ENCODE results near the gene ALK. TPM values are rescaled to one million over a fixed set of nuclear protein-coding genes. Genes with fewer than 3 reads are reported as not detected.

Gene ALK
- total RNA-seq, 1 donor from 2014 or later, result under 0.01 TPM

DNA sequence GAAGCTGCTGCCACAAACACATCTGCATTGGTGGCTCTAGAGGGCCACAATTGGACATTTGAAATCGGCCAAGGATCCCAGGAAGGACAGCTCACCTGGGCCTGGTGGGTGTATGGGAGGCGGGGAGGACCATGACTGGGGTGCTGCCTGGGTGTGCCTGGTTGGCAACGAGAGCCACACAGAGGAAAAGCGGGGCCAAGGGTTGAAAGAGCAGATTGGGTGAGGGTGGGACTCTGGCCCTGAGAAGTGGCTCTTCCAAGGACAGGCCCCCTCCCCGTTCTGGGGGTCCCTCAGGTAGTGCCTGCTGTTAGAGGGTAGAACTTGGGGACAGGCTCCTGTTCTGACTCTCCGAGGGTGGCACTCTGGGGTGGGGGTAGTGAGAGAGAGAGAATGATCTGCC, 703.3 kb downstream of the ALK start:
- H3K4me3 ChIP-seq (ENCODE audit: low read depth, low read length), result no peak overlapping the region
- DNase-seq (ENCODE audit: low read depth), result no peak
- TF ChIP-seq, protein P1, sequence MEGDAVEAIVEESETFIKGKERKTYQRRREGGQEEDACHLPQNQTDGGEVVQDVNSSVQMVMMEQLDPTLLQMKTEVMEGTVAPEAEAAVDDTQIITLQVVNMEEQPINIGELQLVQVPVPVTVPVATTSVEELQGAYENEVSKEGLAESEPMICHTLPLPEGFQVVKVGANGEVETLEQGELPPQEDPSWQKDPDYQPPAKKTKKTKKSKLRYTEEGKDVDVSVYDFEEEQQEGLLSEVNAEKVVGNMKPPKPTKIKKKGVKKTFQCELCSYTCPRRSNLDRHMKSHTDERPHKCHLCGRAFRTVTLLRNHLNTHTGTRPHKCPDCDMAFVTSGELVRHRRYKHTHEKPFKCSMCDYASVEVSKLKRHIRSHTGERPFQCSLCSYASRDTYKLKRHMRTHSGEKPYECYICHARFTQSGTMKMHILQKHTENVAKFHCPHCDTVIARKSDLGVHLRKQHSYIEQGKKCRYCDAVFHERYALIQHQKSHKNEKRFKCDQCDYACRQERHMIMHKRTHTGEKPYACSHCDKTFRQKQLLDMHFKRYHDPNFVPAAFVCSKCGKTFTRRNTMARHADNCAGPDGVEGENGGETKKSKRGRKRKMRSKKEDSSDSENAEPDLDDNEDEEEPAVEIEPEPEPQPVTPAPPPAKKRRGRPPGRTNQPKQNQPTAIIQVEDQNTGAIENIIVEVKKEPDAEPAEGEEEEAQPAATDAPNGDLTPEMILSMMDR (conservative IDR thresholded peaks at IDR 0.05; ENCODE audit: low read depth, low read length), result no peak

DNA sequence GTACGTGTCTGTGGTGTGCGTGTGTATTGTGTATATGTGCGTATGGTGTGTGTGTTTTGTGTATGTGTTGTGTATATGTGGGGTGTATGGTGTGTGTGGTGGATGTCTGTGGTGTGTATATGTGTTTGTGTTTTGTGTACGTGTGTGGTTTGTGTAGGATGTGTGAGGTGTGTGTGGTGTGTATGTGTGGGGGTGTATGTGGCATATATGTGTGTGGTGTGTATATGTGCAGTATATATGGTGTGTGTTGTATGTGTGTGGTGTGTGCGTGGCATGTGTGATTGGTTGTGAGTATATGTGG, 704.8 kb downstream of the ALK start:
- DNase-seq (ENCODE audit: low read depth), result no peak
- no peak overlapping the region for H3K4me3 ChIP-seq (ENCODE audit: low read depth, low read length)
- TF ChIP-seq, protein P1 (conservative IDR thresholded peaks at IDR 0.05; ENCODE audit: low read depth, low read length), result no peak

DNA sequence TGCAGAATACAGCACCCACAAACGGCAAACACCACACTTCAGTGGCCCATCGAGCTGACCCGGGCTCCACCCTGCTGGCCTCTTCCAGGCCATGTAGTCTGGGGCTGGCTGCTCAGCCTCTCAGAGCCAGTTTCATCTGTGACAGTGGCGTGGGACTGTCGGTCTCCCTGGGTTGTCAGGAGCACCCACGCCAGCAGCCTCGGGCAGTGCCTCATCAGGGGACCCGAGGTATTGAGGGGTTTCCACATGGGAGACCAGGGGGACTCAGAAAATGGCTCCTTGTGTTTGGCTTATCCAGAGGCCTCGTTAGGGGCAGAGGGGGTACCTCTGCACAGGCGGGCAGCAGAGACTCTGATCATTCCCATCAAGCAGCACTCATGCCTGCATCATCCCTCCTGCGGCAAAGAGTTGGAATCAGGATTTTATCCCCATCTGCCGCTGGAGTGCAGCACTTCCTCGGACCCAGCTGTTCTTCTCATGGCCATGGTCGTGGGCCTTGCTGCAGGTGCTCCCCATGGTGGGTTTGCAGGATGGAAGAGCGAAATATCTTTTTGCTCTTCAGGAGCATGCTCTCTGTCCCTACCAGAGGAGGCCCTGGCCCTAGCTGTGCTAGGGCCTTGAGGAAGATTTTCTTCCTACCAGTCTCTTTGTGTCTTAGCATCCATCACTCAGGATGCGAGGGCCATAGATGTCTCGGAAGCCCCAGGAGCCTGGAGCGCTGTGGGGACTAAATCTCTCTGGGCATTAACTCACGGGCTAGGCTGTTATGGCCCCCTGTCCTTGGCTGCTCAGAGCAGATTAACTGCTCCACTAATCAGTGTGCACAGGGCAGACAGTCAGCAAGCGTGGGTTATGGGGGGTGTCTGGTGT, 705.4 kb downstream of the ALK start:
- TF ChIP-seq, protein P1 (conservative IDR thresholded peaks at IDR 0.05; ENCODE audit: low read depth, low read length), result no peak
- no peak overlapping the region for H3K4me3 ChIP-seq (ENCODE audit: low read depth, low read length)
- DNase-seq (ENCODE audit: low read depth), result no peak

DNA sequence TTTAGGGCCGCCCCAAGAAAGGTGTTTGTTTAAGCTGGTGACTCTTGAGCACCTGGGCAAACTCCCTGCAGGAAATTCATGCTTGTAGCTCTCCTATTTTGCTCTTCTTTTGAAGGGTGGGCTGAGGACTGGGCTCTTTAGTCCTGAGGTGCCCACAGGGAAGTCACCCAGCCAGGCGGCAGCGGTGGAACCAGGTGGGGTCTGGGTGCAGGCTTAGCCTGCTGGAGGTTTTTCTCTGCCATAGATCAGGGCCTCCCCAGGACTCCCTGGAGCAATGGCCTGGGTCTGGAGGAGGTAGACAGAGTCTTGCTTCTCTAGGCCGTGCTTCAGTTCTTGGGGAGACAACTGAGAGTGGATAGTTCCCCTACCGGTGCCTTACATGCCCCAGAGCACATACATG, 706.3 kb downstream of the ALK start:
- no peak for DNase-seq (ENCODE audit: low read depth)
- TF ChIP-seq, protein P1 (conservative IDR thresholded peaks at IDR 0.05; ENCODE audit: low read depth, low read length), result no peak
- no peak overlapping the region for H3K4me3 ChIP-seq (ENCODE audit: low read depth, low read length)

DNA sequence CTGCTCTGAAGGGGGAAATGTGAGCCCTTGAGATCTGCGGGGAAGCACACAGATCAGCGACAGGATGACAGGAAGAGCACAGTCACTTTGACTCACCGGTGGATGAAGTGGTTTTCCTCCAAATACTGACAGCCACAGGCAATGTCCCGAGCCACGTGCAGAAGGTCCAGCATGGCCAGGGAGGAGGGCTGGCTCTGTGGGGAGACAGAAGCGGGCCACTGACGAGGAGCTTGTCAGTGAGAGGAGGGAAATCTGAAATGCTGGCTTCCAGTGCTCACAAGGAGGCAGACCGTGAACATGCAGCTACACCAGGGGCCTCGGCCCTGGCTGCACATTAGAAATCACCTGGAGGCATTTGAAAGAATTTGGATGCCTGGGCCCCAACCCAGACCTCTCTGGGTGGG, 707.5 kb downstream of the ALK start:
- no peak overlapping the region for H3K4me3 ChIP-seq (ENCODE audit: low read depth, low read length)
- TF ChIP-seq, protein P1 (conservative IDR thresholded peaks at IDR 0.05; ENCODE audit: low read depth, low read length), result no peak
- no peak for DNase-seq (ENCODE audit: low read depth)

DNA sequence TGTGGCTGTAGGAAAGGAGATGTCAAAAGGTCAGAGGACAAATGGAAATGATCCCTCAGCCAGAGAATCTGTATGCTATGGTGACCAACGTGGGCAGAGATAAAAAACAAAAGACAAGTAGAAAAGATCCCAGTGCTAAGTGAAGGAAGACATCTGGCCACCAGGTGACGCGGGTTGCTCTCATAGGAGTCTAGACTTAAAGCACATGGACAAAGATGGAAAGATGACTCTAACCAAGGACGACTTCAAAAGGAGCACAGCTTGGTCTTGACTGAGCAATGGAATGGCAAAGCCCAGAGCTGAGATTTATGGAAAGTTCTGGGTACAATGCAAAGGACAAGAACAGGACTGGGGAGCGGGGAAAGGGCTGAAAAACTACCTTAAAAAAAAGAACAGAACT, 709.4 kb downstream of the ALK start:
- TF ChIP-seq, protein P1 (conservative IDR thresholded peaks at IDR 0.05; ENCODE audit: low read depth, low read length), result peak; percentile 23
- no peak for DNase-seq (ENCODE audit: low read depth)
- H3K4me3 ChIP-seq (ENCODE audit: low read depth, low read length), result no peak overlapping the region

DNA sequence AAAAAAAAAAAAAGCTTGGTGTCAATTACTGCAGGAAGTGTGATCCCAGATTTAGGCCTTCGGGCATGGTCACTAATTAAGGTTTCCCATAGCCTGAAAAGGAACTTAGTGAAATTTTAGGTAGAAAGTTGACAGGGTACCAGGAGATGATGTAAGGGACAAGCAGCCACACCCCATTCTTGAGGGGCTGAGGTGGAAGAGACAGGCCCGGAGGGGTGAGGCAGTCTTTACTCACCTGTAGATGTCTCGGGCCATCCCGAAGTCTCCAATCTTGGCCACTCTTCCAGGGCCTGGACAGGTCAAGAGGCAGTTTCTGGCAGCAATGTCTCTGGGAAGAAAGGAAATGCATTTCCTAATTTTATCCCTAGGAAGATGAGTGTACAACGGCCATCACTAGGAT, 711.8 kb downstream of the ALK start:
- TF ChIP-seq, protein P1 (conservative IDR thresholded peaks at IDR 0.05; ENCODE audit: low read depth, low read length), result no peak
- H3K4me3 ChIP-seq (ENCODE audit: low read depth, low read length), result no peak overlapping the region
- DNase-seq (ENCODE audit: low read depth), result no peak
